Keratinocyte (primary cell): ENCODE results near the gene A4GALT.
A peak's percentile ranks its signal among the peaks of the same experiment; 100 is the strongest.

Experiments
- EZH2 ChIP-seq: IDR thresholded peaks from one replicate; pipeline ENCODE4 v1.6.1; 2012; ENCODE audit warnings: inconsistent platforms, mild to moderate bottlenecking, low read length, moderate library complexity
- TF ChIP-seq, protein P1 (sequence below), 3 experiments: IDR thresholded peaks in 1 of 3; conservative IDR thresholded peaks in 1 of 3; optimal IDR thresholded peaks in 1 of 3; 2 replicates in 2 of 3; 3 replicates in 1 of 3; pipeline versions ENCODE3 to v1.5.1; 2011; ENCODE audit warnings: low read length in 3 of 3, mild to moderate bottlenecking in 3 of 3, moderate library complexity in 2 of 3, control low read depth in 1 of 3, inconsistent platforms in 1 of 3; ENCODE audit not compliant: insufficient read depth in 2 of 3; ENCODE audit errors: extremely low read depth in 1 of 3

- TF ChIP-seq, protein P1, sequence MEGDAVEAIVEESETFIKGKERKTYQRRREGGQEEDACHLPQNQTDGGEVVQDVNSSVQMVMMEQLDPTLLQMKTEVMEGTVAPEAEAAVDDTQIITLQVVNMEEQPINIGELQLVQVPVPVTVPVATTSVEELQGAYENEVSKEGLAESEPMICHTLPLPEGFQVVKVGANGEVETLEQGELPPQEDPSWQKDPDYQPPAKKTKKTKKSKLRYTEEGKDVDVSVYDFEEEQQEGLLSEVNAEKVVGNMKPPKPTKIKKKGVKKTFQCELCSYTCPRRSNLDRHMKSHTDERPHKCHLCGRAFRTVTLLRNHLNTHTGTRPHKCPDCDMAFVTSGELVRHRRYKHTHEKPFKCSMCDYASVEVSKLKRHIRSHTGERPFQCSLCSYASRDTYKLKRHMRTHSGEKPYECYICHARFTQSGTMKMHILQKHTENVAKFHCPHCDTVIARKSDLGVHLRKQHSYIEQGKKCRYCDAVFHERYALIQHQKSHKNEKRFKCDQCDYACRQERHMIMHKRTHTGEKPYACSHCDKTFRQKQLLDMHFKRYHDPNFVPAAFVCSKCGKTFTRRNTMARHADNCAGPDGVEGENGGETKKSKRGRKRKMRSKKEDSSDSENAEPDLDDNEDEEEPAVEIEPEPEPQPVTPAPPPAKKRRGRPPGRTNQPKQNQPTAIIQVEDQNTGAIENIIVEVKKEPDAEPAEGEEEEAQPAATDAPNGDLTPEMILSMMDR (optimal IDR thresholded peaks at IDR 0.05 in 1 of 3, IDR thresholded peaks at IDR 0.05 in 1 of 3, conservative IDR thresholded peaks at IDR 0.05 in 1 of 3; ENCODE audit: extremely low read depth in 1 of 3, insufficient read depth in 2 of 3, low read length in 3 of 3) = peak in 1 of 3 experiments; percentile 16
- no peak for TF ChIP-seq EZH2
Measured at GRCh38 chr22:42719133-42719532, 1.5 kb downstream of the A4GALT start.
